DOHH2 (cell line): Measurements from ENCODE around the gene MICU2.

Experiments
- H3F3A ChIP-seq: fragments of 200-600 bp; sonication (generic), shearing (Covaris generic); 2 replicates; pipeline ENCODE4 v1.6.0; 2016; ENCODE audit warnings: antibody characterized with exemption, mild to moderate bottlenecking; ENCODE audit not compliant: control insufficient read depth, insufficient read depth
- H3K27ac ChIP-seq: fragments of 200-600 bp; sonication (generic); 2 replicates; pipeline ENCODE4 v1.5.1; 2014; ENCODE audit warnings: low read depth, mild to moderate bottlenecking, low read length, moderate library complexity
- H3K27me3 ChIP-seq: fragments of 200-600 bp; sonication (generic); 2 replicates; pipeline ENCODE4 v1.6.1; 2014; ENCODE audit warnings: mild to moderate bottlenecking, low read length, mixed read lengths; ENCODE audit not compliant: control insufficient read depth
- H3K36me3 ChIP-seq: fragments of 200-600 bp; sonication (generic); 2 replicates; pipeline ENCODE4 v1.6.1; 2014; ENCODE audit warnings: mild to moderate bottlenecking, low read length, moderate library complexity, mixed read lengths; ENCODE audit not compliant: control insufficient read depth
- H3K4me1 ChIP-seq: fragments of 200-600 bp; sonication (generic); 2 replicates; pipeline ENCODE4 v1.6.1; 2014; ENCODE audit warnings: mild to moderate bottlenecking, low read length, mixed read lengths; ENCODE audit not compliant: control insufficient read depth
- H3K4me2 ChIP-seq: fragments of 200-600 bp; sonication (generic); 2 replicates; pipeline ENCODE4 v1.6.0; 2014; ENCODE audit warnings: mild to moderate bottlenecking, low read length, moderate library complexity
- H3K4me3 ChIP-seq: fragments of 200-600 bp; sonication (generic); 2 replicates; pipeline ENCODE4 v1.5.1; 2014; ENCODE audit warnings: mild to moderate bottlenecking, low read length, mixed read lengths
- H3K79me2 ChIP-seq: fragments of 200-600 bp; sonication (generic); 2 replicates; pipeline ENCODE4 v1.6.1; 2014; ENCODE audit warnings: mild to moderate bottlenecking, low read length, mixed read lengths; ENCODE audit not compliant: control insufficient read depth
- H3K9me2 ChIP-seq: fragments of 200-600 bp; sonication (generic); replicated peaks from 2 replicates; pipeline ENCODE4 v1.6.1; 2014; ENCODE audit warnings: mild to moderate bottlenecking, low read length, mixed read lengths; ENCODE audit not compliant: control insufficient read depth
- H3K9me3 ChIP-seq: fragments of 200-600 bp; sonication (generic); 2 replicates; pipeline ENCODE4 v1.6.1; 2014; ENCODE audit warnings: antibody characterized with exemption, low read length, mixed read lengths; ENCODE audit not compliant: control insufficient read depth, insufficient read depth
- H4K20me1 ChIP-seq: fragments of 200-600 bp; sonication (generic); 2 replicates; pipeline ENCODE4 v1.6.0; 2014; ENCODE audit warnings: low read depth, mild to moderate bottlenecking, antibody characterized with exemption, low read length, moderate library complexity; ENCODE audit not compliant: control insufficient read depth, insufficient read depth
- CTCF ChIP-seq: fragments of 200-600 bp; sonication (generic); IDR thresholded peaks from one replicate; pipeline ENCODE4 v1.5.1; 2014; ENCODE audit warnings: antibody characterized with exemption, mild to moderate bottlenecking, low read depth, low read length; ENCODE audit not compliant: poor library complexity, severe bottlenecking
- EZH2phosphoT487 ChIP-seq: fragments of 200-600 bp; sonication (generic); IDR thresholded peaks from 2 replicates; pipeline ENCODE4 v1.6.1; 2017; ENCODE audit warnings: borderline replicate concordance, mild to moderate bottlenecking, antibody characterized with exemption, low read length, moderate library complexity, mixed read lengths

The MICU2 gene

GRCh38 chr13:21541271-21541670, 62.7 kb downstream of the MICU2 start:
- Histone ChIP-seq H3K36me3 (no peaks in the 10 kb centered on the region), H3K4me3 (no peak overlapping the region), H4K20me1 (no peaks in the 10 kb centered on the region), H3K79me2 (peaks cover 15% of the 10 kb centered on the region), H3K9me2 (no peaks in the 10 kb centered on the region), H3K9me3 (no peaks in the 10 kb centered on the region), H3F3A (no peaks in the 10 kb centered on the region), H3K4me2 (no peak overlapping the region), H3K27me3 (no peaks in the 10 kb centered on the region), H3K27ac (no peak overlapping the region), H3K4me1 (no peaks in the 10 kb centered on the region)
- TF ChIP-seq EZH2phosphoT487 (no peak), CTCF (no peak)

- Histone ChIP-seq H3K27ac (no peak overlapping the region), H3K4me1 (no peaks in the 10 kb centered on the region), H3K36me3 (no peaks in the 10 kb centered on the region), H3K9me2 (no peaks in the 10 kb centered on the region), H3K4me3 (no peak overlapping the region), H3K79me2 (peaks cover 13% of the 10 kb centered on the region), H3K9me3 (no peaks in the 10 kb centered on the region), H3F3A (no peaks in the 10 kb centered on the region), H3K27me3 (no peaks in the 10 kb centered on the region), H4K20me1 (no peaks in the 10 kb centered on the region), H3K4me2 (no peak overlapping the region)
- TF ChIP-seq EZH2phosphoT487 (no peak), CTCF (no peak)
These were observed 64.3 kb downstream of the MICU2 start for GRCh38 chr13:21539687-21540086.

- H3K4me3 ChIP-seq, result no peak overlapping the region
- no peak overlapping the region for H3K27ac ChIP-seq
- TF ChIP-seq EZH2phosphoT487, result no peak
- no peak for TF ChIP-seq CTCF
- H3K9me3 ChIP-seq, result no peaks in the 10 kb centered on the region
- no peaks in the 10 kb centered on the region for H3K4me1 ChIP-seq
- no peaks in the 10 kb centered on the region for H3F3A ChIP-seq
- no peaks in the 10 kb centered on the region for H3K27me3 ChIP-seq
- H3K4me2 ChIP-seq, result no peak overlapping the region
- no peaks in the 10 kb centered on the region for H3K9me2 ChIP-seq
- no peaks in the 10 kb centered on the region for H3K36me3 ChIP-seq
- H3K79me2 ChIP-seq, result peaks cover 9% of the 10 kb centered on the region
- H4K20me1 ChIP-seq, result no peaks in the 10 kb centered on the region
These were observed 65.2 kb downstream of the MICU2 start for GRCh38 chr13:21538753-21539152.

GRCh38 chr13:21538280-21538679, 65.7 kb downstream of the MICU2 start:
- Histone ChIP-seq H3K27ac (no peak overlapping the region), H3F3A (no peaks in the 10 kb centered on the region), H3K79me2 (peaks cover 4% of the 10 kb centered on the region), H3K9me2 (no peaks in the 10 kb centered on the region), H3K4me3 (no peak overlapping the region), H3K27me3 (no peaks in the 10 kb centered on the region), H3K4me2 (no peak overlapping the region), H3K4me1 (no peaks in the 10 kb centered on the region), H3K36me3 (no peaks in the 10 kb centered on the region), H3K9me3 (no peaks in the 10 kb centered on the region), H4K20me1 (no peaks in the 10 kb centered on the region)
- no peak for TF ChIP-seq CTCF
- no peak for TF ChIP-seq EZH2phosphoT487
